Esophagus muscularis mucosa (tissue), 4 donors: ENCODE data around the gene RAB5A. TPM values are rescaled to one million over a fixed set of nuclear protein-coding genes. Genes with fewer than 3 reads are reported as not detected.
"Not testable (repeated sequence)": the region's sequence is repeated elsewhere in the genome, so short reads cannot be mapped to it uniquely, and the experiment has no call there.

Source experiments
- DNase-seq: peaks from one replicate; pipeline ENCODE4 v3.0.0-alpha.2; 2017; ENCODE audit errors: extremely low spot score
- H3K27ac ChIP-seq, 4 donors: fragments of 200-600 bp; sonication (generic); replicated peaks in 1 of 4; 1 replicate in 3 of 4; 2 replicates in 1 of 4; pipeline ENCODE4 v1.5.1; 2016 to 2019; ENCODE audit warnings: mild to moderate bottlenecking in 1 of 4
- H3K27me3 ChIP-seq, 4 donors: fragments of 200-600 bp; sonication (generic); one replicate each; pipeline versions ENCODE4 v1.5.1 to v1.6.0; 2016 to 2019
- H3K36me3 ChIP-seq, 4 donors: fragments of 200-600 bp; sonication (generic); one replicate each; pipeline ENCODE4 v1.5.1; 2016 to 2019
- H3K4me1 ChIP-seq, 4 donors: fragments of 200-600 bp; sonication (generic); one replicate each; pipeline ENCODE4 v1.5.1; 2016 to 2019
- H3K4me3 ChIP-seq, 4 donors: fragments of 200-600 bp; sonication (generic); 1 replicate in 2 of 4; 2 replicates in 2 of 4; pipeline ENCODE4 v1.5.1; 2016 to 2019; ENCODE audit warnings: mild to moderate bottlenecking in 4 of 4, moderate library complexity in 1 of 4
- H3K9me3 ChIP-seq, 4 donors: fragments of 200-600 bp; sonication (generic); 1 replicate in 3 of 4; 2 replicates in 1 of 4; pipeline ENCODE4 v1.5.1; 2016 to 2019
- EP300 ChIP-seq: sonication (generic); formaldehyde crosslinking; IDR thresholded peaks from one replicate; pipeline ENCODE4 v1.6.1; 2017; ENCODE audit warnings: antibody characterized with exemption
- POLR2A ChIP-seq: fragments of 450-650 bp; IDR thresholded peaks from one replicate; pipeline ENCODE4 v1.6.1; 2017; ENCODE audit warnings: antibody characterized with exemption, moderate library complexity, mild to moderate bottlenecking, low read depth
- POLR2AphosphoS5 ChIP-seq, 2 donors: sonication (generic); formaldehyde crosslinking; IDR thresholded peaks; one replicate each; pipeline ENCODE4 v1.6.1; 2017; ENCODE audit warnings: antibody characterized with exemption in 2 of 2
- WGBS: methylation state at CpG from one replicate; pipeline ENCODE4 v1.1.5; 2018; 5-methylcytosine and 5-hydroxymethylcytosine counted together
- intact Hi-C: fragments of 100-400 bp; cut with DNase I; formaldehyde crosslinking; loops from one replicate; pipeline ENCODE4 v1.15.1; 2023
- total RNA-seq, 4 donors: library from RNA; depleted of rRNA; stranded (reverse); fragments of >200 nt; gene quantifications; one replicate each; pipeline versions ENCODE4 v1.1.0 to v1.2.1, GENCODE V29; 2016
- TF ChIP-seq, protein P1 (sequence below), 3 experiments: fragments of 200-600 bp in 2 of 3; fragments of 450-650 bp in 1 of 3; sonication (generic) in 2 of 3; IDR thresholded peaks; one replicate each; pipeline ENCODE4 v1.5.1; 2017 to 2019; ENCODE audit warnings: antibody characterized with exemption in 3 of 3, mild to moderate bottlenecking in 2 of 3, moderate library complexity in 1 of 3

RAB5A gene, protein sequence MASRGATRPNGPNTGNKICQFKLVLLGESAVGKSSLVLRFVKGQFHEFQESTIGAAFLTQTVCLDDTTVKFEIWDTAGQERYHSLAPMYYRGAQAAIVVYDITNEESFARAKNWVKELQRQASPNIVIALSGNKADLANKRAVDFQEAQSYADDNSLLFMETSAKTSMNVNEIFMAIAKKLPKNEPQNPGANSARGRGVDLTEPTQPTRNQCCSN
- 10 to 100 TPM; 74.8 to 92.1 (median 76.4) TPM for total RNA-seq

DNA sequence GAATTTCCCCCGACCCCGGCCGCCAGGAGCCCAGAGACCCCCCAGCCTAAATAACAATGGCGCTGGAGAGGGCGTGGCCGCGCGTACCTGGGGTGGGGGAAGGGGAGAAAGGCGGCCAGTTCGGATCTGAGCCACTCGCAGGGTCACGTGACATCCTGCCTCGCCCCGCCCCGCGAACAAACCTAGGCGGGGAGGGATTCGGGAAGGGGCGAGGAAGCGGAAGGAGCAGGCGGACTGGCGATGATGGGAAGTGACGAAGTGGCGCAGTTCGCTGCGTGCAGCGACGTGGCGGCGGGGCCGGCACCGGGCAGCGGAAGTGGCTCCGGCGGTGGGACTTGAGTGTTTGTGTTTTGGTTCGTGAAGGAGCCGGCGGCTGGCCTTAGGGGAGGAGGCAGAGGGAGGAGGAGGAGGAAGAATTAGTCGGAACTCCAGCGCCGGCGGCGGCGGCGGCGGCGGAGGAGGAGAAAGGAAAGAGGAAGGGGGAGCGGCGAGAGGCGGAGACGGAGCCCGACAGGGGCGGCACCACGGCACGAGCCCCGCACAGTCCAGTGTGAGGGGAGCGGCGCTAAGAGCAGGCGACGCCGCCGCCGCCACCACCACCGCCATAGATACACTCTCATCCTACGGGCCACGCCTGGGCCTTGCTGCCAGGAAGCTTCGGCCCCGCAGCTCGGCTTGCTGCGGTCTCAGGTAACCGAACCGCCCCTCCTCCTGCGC lies at the start of gene RAB5A:
RAB5A (plus strand) TSS at position 266 of the 717 bp plus-strand sequence. CDS start 3,802 bp downstream, outside the sequence.
- intact Hi-C loops = loop anchor here (2.0 kb wide), 2 partner anchors 94 to 240 kb away; partner anchors contain the start of genes KAT2B and SGO1
- Histone ChIP-seq H3K4me3 (peak within 1 kb of the TSS; percentile 80 to 97 (median 95)), H3K27ac (peak within 1 kb of the TSS; percentile 93 to 99 (median 98)), H3K4me1 (peaks cover 23 to 46% (median 44%) of the 10 kb centered on the region in 4 donors), H3K27me3 (no peaks in the 10 kb centered on the region), H3K9me3 (no peaks in the 10 kb centered on the region), H3K36me3 (peaks cover 0 to 13% (median 8%) of the 10 kb centered on the region in 4 donors)
- 0% methylated on average over 57 of the region's 73 CpGs for WGBS
- DNase-seq = peak; percentile 99
- TF ChIP-seq EP300 (peak; percentile 88), POLR2AphosphoS5 (IDR thresholded peaks at IDR 0.05) (peak; percentile 95 to 97), POLR2A (no peak)
- TF ChIP-seq, protein P1, sequence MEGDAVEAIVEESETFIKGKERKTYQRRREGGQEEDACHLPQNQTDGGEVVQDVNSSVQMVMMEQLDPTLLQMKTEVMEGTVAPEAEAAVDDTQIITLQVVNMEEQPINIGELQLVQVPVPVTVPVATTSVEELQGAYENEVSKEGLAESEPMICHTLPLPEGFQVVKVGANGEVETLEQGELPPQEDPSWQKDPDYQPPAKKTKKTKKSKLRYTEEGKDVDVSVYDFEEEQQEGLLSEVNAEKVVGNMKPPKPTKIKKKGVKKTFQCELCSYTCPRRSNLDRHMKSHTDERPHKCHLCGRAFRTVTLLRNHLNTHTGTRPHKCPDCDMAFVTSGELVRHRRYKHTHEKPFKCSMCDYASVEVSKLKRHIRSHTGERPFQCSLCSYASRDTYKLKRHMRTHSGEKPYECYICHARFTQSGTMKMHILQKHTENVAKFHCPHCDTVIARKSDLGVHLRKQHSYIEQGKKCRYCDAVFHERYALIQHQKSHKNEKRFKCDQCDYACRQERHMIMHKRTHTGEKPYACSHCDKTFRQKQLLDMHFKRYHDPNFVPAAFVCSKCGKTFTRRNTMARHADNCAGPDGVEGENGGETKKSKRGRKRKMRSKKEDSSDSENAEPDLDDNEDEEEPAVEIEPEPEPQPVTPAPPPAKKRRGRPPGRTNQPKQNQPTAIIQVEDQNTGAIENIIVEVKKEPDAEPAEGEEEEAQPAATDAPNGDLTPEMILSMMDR (IDR thresholded peaks at IDR 0.05) = no peak

DNA sequence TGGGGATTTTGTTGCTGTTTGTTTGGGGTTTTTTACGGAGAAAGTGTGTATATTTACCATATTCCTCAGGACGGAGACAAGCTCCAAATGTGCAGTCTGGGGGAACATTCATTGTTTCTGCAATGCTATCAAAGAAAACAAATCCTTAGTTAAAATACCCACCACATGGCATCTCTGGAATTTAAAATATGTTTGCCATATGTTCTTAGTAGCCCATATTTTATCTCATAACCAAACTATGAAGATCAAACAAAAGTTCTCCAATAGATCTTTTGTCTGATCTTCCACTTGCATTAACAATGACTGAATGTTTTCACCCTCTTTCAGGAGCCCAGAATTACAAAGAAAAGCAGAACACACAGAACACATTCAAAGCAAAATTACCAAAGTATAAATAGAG lies 48.2 kb upstream of the RAB5A start:
- H3K27me3 ChIP-seq = no peaks in the 10 kb centered on the region
- no peaks in the 10 kb centered on the region for H3K36me3 ChIP-seq
- 81% methylated on average over 2 of the region's 2 CpGs for WGBS
- no peak for TF ChIP-seq POLR2AphosphoS5 (IDR thresholded peaks at IDR 0.05)
- TF ChIP-seq POLR2A = no peak
- TF ChIP-seq EP300 = no peak
- TF ChIP-seq, protein P1 (IDR thresholded peaks at IDR 0.05) = no peak
- no peaks in the 10 kb centered on the region for H3K4me1 ChIP-seq
- no peaks in the 10 kb centered on the region for H3K9me3 ChIP-seq
- no peak overlapping the region for H3K4me3 ChIP-seq
- H3K27ac ChIP-seq = no peak overlapping the region
- no peak for DNase-seq
- intact Hi-C loops = no loop called here

DNA sequence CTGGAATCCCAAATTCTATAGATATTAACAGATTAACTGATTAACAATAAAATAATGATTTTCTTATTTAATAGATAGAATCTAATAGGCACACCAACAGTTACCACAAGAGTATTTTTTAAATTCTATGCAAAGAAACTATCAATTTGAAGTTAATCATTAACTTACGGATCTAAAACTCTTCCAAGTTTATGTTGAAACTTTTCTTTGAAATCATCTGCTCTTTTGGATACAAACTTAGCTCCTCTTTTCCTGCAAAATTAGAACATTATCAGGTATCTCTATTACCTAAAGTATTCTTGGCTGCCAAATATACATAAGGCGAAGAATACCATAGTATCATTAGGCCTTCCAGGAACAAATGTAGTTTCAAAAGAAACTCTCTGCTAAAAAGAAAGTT lies 47.6 kb upstream of the RAB5A start:
- no peaks in the 10 kb centered on the region for H3K27me3 ChIP-seq
- no peaks in the 10 kb centered on the region for H3K36me3 ChIP-seq
- no peaks in the 10 kb centered on the region for H3K4me1 ChIP-seq
- no peak for TF ChIP-seq POLR2AphosphoS5 (IDR thresholded peaks at IDR 0.05)
- TF ChIP-seq POLR2A = no peak
- no peak for TF ChIP-seq EP300
- TF ChIP-seq, protein P1 (IDR thresholded peaks at IDR 0.05) = no peak
- no peak for DNase-seq
- H3K27ac ChIP-seq = no peak overlapping the region
- H3K4me3 ChIP-seq = no peak overlapping the region
- intact Hi-C loops = no loop called here
- 93% methylated on average over 2 of the region's 2 CpGs for WGBS
- H3K9me3 ChIP-seq = no peaks in the 10 kb centered on the region

DNA sequence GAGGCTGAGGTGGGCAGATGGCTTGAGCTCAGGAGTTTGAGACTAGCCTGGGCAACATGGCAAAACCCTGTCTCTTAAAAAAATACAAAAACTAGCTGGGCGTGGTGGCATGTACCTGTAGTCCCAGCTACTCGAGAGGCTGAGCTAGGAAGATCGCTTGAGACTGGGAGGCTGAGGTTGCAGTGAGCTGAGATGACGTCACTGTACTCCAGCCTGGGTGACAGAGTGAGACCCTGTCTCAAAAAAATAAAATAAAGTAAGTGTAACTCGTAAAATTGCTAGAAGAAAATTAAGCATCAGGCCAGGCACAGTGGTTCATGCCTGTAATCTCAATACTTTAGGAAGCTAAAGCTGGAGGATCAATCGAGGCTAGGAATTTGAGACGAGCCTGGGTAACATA lies 47.1 kb upstream of the RAB5A start:
- WGBS = 92% methylated on average over 7 of the region's 7 CpGs
- H3K27ac ChIP-seq, H3K4me3 ChIP-seq, H3K27me3 ChIP-seq, H3K36me3 ChIP-seq, H3K9me3 ChIP-seq, DNase-seq, intact Hi-C loops, H3K4me1 ChIP-seq: not testable (repeated sequence)

DNA sequence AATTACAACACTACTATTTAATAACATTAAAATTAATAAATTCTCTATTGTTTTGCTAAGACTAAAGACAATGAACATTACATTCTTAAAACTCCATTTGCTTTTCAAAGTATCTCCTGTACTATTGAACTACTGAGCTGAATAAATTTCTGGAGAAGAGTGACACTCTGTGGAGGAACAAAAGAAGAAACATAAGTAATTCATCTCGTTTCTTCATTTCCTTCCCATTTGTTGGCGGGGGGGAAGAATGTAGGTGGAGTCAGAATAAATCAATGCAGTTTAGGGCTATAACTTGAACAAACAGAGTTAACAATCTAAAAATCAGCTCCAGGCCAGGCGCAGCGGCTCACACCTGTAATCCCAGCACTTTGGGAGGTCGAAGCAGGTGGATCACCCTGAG lies 45.6 kb upstream of the RAB5A start:
- H3K4me1 ChIP-seq = no peaks in the 10 kb centered on the region
- no peak overlapping the region for H3K27ac ChIP-seq
- no peaks in the 10 kb centered on the region for H3K27me3 ChIP-seq
- no peaks in the 10 kb centered on the region for H3K36me3 ChIP-seq
- H3K9me3 ChIP-seq = no peaks in the 10 kb centered on the region
- intact Hi-C loops = no loop called here
- WGBS = 75% methylated on average over 5 of the region's 5 CpGs
- TF ChIP-seq POLR2A (no peak), EP300 (no peak), POLR2AphosphoS5 (IDR thresholded peaks at IDR 0.05) (no peak)
- TF ChIP-seq, protein P1 (IDR thresholded peaks at IDR 0.05) = no peak
- no peak overlapping the region for H3K4me3 ChIP-seq
- no peak for DNase-seq
